RKO (cell line): ENCODE results near the gene A2M.
A peak's percentile ranks its signal among the peaks of the same experiment; 100 is the strongest.

Experiments used
- DNase-seq: peaks from one replicate; pipeline ENCODE4 v3.0.0-alpha.2; 2016; ENCODE audit warnings: low spot score

The A2M gene

DNA sequence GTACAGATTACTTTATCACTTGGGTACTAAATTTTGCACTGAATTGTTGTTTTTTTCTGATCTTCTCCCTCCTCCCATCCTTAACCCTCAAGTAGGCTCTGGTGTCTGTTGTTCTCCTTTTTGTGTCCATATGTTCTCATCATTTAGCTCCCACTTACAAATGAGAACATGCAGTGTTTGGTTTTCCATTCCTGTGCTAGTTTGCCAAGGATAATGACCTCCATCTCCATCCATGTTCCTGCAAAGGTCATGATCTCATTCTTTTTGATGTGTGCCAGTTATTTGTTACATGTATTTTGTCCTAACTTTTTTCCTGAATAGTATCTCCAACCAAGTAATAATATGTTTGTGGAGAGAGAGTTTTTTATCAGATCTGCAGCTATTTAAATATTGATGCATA lies 44.2 kb downstream of the A2M start:
- DNase-seq, result no peak

DNA sequence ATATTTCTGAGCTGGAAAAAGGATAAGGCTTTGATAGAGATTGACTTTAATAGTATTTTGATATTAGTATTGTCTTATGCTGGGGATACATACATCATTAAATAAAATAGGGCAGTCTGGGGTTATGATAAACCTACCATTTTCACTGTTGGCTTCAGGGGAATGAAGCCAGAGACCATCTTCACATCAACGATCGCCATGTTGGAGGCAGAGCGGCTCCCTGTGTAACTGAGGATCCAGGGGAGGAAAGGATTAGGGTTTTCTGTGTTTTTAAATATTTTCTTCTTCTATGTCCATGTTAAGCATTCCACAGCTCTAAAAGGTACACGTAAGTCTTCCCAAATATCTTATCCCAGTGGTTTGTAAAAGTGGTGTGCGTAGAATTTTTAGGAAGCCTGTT lies 45.4 kb downstream of the A2M start:
- DNase-seq, result no peak

DNA sequence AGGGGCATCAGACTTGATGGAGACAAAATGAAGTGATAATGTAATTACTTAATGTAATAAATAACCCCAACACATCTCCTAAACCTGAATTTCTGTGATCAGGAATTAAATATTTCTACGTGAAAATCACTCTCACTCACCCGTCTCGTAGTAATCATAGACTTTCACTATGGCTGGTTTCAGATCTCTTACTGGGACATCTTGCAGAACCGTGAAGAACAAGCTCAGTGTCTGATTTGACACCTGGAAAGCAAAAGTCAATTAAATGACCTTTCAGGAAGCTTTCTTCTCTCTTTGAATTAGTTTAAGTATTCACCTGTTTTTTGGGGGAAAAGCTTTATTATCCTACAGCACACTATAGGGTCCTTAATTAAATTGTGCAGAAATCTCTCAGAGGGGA lies 47.1 kb downstream of the A2M start:
- DNase-seq, result no peak

DNA sequence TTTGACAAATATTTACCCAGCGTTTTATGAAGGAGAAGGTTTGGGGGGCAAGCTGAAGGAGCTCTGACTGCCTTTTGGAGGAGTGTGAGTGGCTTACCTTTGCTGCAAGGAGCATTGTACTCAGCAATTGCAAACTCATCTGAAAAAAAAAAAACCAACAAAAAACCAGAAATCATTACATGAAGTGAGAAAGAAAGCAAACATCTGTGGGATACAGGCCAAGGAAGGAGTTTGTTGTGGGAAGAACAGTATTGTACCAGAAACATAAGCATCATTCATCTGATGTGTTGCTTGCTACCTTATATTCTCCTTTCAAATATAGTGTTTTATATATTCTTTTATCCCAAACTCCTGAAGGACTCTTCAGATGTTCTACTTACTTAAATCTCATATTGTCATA lies 47.6 kb downstream of the A2M start:
- DNase-seq, result no peak

DNA sequence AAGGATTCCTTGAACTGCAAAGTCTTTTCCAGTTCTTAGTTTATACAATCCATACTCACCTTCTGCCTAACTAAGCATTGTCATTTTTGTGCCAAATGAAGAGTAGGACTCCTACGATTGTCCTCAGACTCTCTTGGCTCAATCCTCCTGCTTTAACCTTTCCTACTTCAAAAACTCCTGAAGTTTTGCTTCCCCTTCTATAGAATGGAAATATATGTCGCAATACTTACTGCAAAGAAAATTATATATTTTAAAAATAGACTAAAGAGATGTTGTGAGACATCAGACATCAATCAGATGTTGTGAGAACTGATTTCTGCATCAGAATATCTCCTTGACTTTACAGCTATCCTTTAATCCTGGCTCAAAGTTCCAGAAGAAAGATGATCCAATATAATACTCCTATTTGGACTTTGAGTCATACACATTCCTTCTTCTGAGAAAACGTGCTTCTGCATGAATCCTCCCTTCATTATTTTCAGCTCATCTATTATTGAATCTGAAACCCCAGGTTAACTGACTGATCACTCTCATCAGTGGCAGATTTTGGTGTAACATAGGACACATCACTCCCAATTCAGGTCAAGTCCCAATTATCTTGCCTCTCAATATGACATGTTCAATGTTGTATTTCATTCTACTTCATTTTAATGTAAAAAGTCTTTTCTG lies 48.8 kb downstream of the A2M start:
- DNase-seq, result no peak

DNA sequence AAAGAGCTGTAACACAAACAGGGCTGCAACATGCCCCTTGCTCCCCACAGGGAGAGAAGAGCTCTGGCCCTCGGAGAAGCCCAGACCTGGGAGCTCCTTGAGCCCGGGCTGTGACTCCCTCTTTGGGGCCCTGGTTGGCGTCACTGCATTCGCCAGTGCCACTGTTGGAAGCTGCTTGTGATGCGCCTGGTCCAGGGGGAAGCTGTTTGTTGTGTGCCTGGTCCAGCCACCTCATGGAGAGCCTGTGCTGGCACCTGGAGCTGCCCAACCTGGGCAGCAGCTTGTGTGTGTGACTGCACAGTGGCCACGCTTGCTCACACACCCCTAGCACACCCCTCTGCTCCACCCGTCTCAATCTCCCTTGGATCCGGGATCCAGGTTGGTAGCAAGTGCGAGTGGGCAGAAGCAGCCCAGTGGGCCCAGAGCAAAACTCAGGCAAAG lies 49.5 kb downstream of the A2M start:
- no peak for DNase-seq

DNA sequence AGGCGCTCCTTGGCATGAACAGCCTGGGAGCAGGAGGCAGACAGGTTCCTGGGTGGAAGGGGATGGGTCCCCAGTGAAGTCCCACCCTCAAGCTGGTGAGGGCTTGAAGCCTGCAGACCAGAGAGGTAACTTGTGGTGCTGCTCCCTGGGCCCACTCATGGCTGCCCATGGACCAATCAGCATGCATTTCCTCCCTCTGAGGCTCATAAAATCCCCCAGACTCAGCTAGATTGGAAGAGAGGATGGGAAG lies 50.2 kb downstream of the A2M start:
- DNase-seq, result no peak

DNA sequence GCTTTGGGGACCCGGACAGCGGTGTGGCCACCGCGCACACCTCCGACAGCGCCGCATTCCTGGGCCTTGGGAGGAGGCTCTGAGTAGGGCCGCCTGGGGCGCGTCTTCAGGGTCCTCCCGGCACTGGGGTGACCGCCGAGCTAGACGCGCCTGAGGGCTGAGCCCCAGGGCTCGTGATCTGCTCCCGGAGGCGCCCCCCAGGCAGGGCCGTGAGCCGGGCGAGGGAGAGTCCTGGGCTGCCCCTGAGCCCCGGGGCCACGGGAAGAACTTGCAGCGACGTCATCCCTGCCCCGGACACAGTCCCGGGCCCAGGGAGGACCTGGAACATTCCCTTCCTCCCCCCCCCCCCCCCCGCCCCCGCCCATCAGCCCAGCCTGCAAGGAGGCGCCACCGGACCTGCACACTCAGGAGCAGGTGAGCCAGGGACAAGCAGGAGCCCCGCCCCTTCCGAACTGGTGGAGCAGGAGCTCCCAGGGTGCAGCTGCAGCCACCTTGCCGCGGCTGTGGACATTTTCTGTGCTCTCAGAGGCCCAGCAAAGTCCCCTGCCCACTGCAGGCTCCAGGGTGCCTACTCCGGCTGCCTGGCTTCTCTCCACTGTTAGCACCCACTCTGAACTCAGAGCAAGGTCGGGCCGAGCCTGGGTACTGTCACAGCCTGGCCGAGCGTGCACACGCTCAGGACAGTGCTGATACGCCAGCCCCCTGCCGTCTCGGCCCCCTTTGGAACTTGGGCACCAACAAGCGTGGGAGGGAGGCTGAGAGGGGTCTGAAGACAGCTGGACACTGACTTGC lies 50.7 kb downstream of the A2M start:
- DNase-seq, result peak; percentile 46

DNA sequence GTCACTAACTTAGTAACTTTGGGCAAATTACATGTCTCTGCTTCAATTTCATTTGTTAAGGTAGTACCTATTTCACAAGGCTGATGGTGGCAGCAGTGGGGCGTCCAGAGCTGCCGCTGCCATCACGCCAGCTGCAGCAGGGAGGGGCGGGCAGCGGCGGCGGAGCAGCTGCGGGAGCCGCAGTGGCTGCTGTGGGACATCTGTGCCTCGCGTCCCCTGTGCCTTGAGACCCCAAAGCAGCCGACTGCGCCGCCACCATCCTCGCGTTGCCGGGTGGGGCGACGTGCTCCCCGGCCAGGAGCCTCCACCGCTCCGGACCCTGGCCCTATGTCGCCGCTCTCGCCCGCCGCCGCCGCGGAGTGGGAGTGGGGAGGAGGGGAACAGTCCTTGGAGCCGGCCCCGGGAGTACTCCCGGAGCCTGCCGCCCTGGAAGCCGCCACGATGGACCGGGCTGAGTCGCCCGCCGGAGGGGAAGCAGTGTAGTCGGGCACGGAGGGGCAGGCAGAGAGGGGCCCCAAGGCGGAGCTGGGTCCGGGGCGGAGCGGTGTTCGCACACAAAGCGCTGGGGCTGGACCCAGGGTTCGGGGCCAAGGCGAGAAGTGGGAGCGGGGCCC lies 51.4 kb downstream of the A2M start:
- peak; percentile 71 for DNase-seq

DNA sequence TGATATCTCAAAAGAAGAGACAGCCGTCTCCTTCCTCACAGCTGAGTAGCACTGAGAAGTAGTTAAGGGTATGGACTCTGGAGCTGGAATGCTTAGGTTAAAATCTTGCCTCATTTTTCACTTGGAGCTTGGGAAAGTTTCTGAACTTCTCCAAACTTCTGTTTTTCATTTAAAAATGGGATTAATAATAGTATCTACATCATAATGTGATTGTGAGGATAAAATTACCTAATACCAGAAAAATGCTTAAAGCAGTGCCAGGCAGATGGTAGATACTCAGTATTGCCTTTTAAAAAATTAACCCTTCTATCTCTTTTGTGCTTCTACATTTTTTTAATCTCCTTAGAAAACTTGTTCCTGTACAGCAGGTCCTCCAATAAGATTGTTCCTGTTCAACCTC lies 63.1 kb downstream of the A2M start:
- no peak for DNase-seq

DNA sequence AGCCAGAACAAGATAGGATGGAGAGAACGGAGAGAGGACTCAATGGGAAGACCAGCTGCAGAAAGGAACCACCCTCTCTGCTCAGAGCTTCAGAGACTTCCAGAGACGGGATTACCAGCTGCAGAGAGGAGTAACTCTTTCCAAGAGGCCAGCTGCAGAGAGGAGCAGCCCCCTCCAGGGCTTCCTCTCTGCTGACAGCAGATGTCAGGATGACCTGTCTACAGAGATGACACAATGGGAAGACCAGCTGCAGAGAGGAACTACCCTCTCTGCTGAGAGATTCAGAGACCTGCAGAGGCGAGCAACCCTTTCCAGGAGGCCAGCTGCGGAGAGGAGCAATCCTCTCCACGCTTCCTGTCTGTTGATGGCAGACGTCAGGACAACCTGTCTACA lies 64.6 kb downstream of the A2M start:
- DNase-seq, result no peak

DNA sequence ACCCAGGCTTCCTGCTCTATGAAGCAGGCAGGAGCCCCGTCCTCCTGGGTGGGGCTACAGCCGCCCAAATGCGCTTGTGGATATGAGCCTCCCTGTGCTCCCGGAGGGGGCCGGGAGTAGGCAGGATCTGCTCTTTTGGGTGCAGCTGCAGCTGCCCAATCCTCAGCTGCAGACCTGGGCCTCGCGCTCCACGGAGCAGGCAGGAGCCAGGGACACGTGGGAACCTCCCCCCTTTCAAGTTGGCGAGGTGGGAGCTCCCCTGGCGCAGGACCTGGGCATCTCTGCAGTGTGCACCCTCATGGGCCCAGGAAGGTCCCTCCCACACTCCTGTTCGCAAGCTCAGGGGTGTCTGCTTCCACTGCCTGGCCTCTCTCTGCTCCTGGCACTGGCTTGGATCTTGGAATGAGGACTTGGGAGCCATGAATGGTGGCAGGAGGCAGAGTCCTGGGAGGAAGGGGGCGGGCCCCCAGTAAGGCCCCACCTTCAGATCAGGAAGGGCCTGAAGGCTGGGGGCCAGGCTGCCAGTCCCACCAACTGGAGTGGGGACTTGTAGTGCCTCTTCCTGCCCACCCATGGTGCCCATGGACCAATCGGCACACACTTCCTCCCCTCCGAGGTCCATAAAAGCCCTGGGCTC lies 65.1 kb downstream of the A2M start:
- no peak for DNase-seq

DNA sequence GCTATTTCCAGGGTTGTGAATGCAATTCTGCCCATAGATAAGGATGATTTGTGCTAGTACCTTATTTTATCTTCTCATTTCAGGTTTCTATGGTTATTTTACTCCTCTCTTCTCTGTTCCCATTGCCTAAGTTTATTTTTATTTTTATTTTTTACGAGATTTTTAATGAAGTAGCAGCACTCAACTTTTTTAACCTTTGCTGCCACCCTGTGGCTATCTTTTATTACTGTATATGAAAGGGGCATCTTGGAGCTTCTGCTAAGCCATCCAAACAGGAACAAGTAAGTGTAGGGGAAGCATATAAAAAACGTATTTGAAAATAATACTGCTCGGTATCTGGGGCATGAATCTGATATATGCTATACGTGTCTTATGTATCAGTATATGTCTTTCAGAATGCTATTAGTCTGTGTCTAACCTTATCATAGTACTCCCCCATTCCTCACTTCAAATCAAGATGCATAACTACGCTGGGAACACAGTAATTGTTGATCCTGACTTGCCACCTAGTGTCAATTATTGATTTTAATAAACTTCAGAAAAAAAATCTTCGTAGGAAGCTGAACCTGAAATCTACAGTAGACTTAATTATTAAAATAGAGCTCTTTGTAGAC lies 66.1 kb downstream of the A2M start:
- DNase-seq, result peak; percentile 72

DNA sequence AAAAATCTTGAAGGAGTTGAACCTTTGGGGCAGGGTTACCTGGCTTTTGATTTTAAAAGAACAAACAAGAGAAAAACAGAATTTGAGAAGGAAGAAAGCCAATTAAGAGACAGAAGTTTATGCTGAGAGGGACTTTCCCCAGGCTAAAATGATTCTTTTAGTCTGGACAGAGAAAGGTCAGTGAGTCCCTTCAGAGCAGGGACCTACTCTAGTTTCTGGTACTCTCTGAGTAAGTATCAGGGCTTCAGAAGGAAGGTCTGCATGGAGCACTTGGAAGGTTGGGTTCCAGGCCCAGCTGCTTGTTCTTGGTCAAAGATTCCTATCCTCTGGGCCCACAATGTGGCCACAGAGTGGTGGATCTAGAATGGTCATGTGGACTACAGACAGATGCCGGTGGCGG lies 66.8 kb downstream of the A2M start:
- DNase-seq, result no peak

DNA sequence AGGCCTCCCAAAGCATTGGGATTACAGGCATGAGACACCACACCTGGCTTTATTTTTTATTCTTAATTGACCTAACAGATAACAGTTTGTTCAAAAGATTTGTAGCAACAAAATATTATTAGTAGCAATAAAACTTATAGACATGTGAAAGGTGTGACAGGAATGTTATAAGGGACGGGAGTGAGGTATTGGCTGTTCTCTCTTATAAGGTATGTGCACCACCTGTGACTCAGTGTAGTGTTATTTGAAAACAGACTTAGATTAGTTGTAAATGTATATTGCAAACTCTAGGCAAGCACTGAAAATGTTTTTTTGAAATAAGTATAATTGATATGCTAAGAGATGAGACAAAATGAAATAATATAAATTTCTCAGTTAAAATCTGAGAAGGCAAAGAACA lies 68.6 kb downstream of the A2M start:
- DNase-seq, result no peak

DNA sequence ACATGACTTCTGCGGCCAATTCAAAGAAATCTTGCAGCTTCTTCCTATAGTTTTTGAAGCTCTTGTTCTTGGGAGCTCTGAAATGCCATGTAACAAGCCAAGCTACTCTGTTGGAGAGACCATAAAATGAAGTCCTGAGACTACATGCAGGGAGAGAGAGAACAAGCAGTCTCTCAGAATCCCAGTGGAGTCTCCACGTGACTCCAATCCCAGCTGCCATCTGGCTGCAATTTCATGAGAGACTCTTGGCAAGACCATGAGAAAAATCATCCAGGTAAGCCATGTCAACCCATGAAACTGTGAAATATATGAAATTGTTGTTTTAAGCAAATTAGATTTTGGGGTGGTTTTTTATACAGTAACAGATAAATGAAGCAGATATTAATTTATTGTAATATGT lies 72.0 kb downstream of the A2M start:
- DNase-seq, result no peak

DNA sequence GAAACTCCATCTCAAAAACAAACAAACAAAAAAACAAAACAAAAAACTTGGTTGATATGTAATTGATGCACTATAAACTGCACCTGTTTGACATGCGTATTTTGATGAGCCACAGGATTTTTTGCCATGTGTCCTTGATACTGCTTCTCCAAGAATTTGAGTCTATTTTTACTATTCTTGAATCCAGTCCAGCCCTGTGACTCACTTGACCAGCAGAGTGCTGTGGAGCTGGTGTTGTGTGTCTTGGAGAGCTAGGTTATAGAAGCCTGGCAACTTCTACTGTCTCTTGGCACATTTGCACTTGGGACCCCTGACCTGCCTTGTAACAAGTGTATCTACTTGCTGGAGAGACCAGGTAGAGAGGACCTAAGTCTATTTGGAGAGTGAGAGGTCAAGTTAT lies 74.4 kb downstream of the A2M start:
- DNase-seq, result no peak

DNA sequence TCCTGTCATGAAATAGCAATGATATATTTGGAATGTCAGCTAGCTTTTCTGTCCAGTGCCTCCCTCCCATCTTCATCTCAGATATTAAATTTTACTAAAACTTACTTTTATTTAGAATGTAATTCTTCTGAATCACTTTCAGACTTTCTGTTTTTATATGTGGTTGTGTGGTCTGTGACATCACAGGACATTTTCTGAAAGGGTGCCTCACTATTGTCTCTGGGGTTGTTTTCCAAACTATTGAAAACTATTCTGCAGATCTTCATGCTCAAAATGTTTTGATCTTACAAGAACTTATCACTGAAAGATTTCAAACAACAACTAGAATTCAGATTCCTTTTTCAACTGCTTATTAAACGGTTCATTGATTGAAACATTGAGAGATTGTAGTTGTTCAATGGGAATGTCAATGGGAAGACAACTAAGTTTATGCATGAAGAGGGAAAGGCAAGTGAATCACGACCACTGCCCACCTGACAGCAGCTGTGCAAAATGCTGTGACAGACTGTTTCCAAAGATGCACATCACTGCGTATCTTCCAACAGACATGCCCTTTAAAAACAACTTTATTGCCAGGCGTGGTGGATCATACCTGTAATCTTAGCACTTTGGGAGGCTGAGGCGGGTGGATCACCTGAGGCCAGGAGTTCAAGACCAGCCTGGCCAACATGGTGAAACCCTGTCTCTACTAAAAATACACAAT lies 75.1 kb downstream of the A2M start:
- no peak for DNase-seq

DNA sequence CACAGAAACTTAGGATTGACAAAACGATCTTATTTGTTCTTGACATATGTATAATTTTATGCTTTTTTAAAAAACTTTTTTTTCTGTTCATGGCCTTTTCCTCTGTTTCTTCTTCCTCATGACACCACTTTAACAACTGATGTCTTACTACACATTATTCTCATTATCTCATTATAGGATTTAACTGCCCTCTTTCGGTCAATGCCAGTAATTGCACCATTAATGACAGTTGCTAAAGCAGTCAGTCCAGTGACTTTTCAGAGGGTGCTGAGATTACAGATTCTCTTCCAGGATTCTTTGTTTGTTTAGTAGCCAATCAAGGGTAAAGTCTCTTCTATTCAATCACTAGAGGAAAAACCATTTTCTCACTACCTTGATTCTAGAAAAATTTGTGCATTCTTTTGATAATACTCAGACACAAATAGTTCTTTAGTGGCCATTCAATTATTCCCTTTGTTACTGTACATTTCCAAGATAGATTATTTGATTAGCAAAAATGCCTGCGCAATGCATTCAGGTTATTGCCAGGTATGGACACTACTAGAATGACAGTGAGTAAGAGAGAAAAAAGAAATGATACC lies 76.2 kb downstream of the A2M start:
- peak; percentile 73 for DNase-seq

DNA sequence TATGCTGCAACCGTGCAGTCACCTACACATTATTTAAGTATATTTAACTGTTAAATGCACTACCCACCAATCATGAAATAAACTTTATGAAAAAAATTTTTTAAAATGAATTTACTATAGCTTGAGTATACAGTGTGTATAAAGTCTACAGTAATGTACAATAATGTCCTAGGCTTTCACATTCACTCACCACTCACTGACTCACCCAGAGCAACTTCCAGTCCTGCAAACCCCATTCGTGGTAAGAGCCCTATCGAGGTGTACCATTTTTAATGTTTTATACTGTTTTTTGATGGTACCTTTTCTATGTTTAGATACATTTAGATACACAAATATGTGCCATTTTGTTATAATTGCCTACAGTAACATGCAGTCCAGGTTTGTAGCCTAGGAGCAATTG lies 78.3 kb downstream of the A2M start:
- DNase-seq, result no peak

DNA sequence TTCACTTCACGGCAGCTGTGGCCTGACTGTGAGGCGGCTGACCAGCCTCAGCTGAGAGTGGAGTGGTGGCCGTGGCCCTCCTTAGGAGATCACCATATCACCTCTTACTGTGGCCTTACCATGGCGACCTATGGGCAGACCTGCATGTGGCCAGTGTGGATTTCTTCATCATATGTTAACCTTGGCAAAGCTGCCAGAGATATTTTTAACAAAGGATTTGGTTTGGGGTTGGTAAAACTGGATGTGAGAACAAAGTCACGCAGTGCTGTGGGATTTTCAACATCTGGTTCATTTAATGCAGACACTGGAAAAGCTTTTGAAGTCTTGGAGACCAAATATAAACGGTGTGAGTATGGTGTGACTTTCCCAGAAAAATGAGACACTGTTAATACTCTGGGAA lies 79.5 kb downstream of the A2M start:
- DNase-seq, result no peak

DNA sequence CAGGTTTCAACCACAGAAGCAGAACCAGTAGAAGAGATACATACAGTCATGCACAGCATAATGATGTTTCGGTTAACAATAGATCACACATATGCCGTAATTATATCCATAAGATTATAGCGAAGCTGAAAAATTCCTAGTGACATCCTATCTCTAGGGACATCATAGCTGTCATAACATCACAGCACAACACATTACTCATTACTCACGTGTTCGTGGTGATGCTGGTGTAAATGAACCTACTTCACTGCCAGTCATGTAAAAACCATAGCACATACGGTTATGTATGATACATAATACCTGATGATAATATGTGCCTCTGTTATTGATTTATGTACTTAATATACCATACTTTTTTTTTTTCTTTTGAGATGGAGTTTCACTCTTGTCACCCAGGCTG lies 81.6 kb downstream of the A2M start:
- DNase-seq, result no peak
